Pancreas (tissue), 10 donors: ENCODE results near the gene ABHD8. TPM values are rescaled to one million over a fixed set of nuclear protein-coding genes. Genes with fewer than 3 reads are reported as not detected.
"Not testable (repeated sequence)": the region's sequence is repeated elsewhere in the genome, so short reads cannot be mapped to it uniquely, and the experiment has no call there.

Experiments used
- ATAC-seq, 4 donors: fragments of 200-7000 bp; cut with Tn5 transposase; one replicate each; pipeline versions ENCODE4 v1.8.0 to v1.9.1; 2020; ENCODE audit warnings: mild to moderate bottlenecking in 4 of 4, moderate library complexity in 4 of 4
- DNase-seq, 6 donors: peaks; one replicate each; pipeline ENCODE4 v3.0.0-alpha.2; 2020
- FAIRE-seq: peaks from 2 replicates; lab custom pipeline; 2012; peaks lifted over from hg19 to GRCh38; lab: Jason Lieb, UNC
- H3K27ac ChIP-seq, 4 donors: fragments of 200-600 bp; sonication (generic); 1 replicate in 3 of 4; 2 replicates in 1 of 4; pipeline versions ENCODE4 v1.5.0 to v1.8.0; 2020
- H3K27me3 ChIP-seq, 4 donors: fragments of 200-600 bp; one replicate each; pipeline ENCODE4 v1.8.0; 2021
- H3K36me3 ChIP-seq, 3 donors: fragments of 200-600 bp; sonication (generic) in 1 of 3; one replicate each; pipeline versions ENCODE4 v1.5.0 to v1.8.0; 2020 to 2021
- H3K4me1 ChIP-seq, 3 donors: fragments of 200-600 bp; one replicate each; pipeline ENCODE4 v1.8.0; 2021
- H3K4me3 ChIP-seq, 4 donors: fragments of 200-600 bp; sonication (generic) in 2 of 4; one replicate each; pipeline versions ENCODE4 v1.5.0 to v1.8.0; 2020 to 2021
- H3K9me3 ChIP-seq, 4 donors: fragments of 200-600 bp; one replicate each; pipeline ENCODE4 v1.8.0; 2021
- CTCF ChIP-seq, 4 donors: fragments of 200-600 bp; sonication (generic) in 3 of 4; IDR thresholded peaks; one replicate each; pipeline versions ENCODE4 v1.5.0 to v1.8.0; 2021; ENCODE audit warnings: antibody characterized with exemption in 4 of 4
- WGBS, 2 donors: extraction: QIAGEN DNeasy Blood & Tissue Kit; methylation state at CpG; one replicate each; pipeline ENCODE4 v1.1.7; 2013; 5-methylcytosine and 5-hydroxymethylcytosine counted together
- intact Hi-C, 3 donors: fragments of 100-400 bp; cut with DNase I; formaldehyde crosslinking; loops; one replicate each; pipeline versions ENCODE4 v1.11.1 to v1.14.2; 2022
- polyA plus RNA-seq, 2 donors: library from polyadenylated mRNA; stranded (reverse); fragments of 200-250 nt; gene quantifications; one replicate each; pipeline ENCODE4 v1.2.3, GENCODE V29; 2013
- total RNA-seq, 6 donors: library from RNA; stranded (reverse); fragmentation: NEBNext Ultra II Directional in 4 of 6; extraction: Animal tissue kit (Norgen Biotek cat#: 25700) in 4 of 6; gene quantifications; one replicate each; pipeline versions ENCODE4 v1.2.1 to v1.2.4, GENCODE V29; 2021 to 2023
- donor health status: healthy with polysubstance abuse.
- donor health status: DM: no; HTN: no; CAD: no; lungs with moderate emphysema.
- donor health status: DM: no; HTN: no; CAD: no.
- donor health status: control.
- donor health status: control.
- donor health status: Bipolar disorder and iron deficiency.
- donor health status: DM: yes; HTN: yes; CAD: no.
- donor health status: DM: no; HTN: no; CAD: no.
- donor health status: DM: no; HTN: no; CAD: no.
- donor health status: DM: yes; HTN: yes; CAD: no.

Gene ABHD8
- total and polyA plus RNA-seq, 8 donors: 5.2 to 8.6 (median 6.6) TPM

GRCh38 chr19:17300992-17301619 lies 2.1 kb downstream of the ABHD8 start:
- Histone ChIP-seq H3K4me1 (peaks cover 5 to 24% (median 9%) of the 10 kb centered on the region in 3 donors), H3K4me3 (no peak overlapping the region), H3K36me3 (no peaks in the 10 kb centered on the region), H3K9me3 (no peaks in the 10 kb centered on the region), H3K27me3 (no peaks in the 10 kb centered on the region), H3K27ac (no peak overlapping the region)
- FAIRE-seq: no peak
- no peak for TF ChIP-seq CTCF (IDR thresholded peaks at IDR 0.05)
- ATAC-seq: no peak
- DNase-seq: peak in 1 of 6 donors; percentile 85
- intact Hi-C loops: no loop called here
- WGBS, 2 donors: 95% methylated on average over 45 to 51 of the region's 51 CpGs

- FAIRE-seq: no peak
- DNase-seq: no peak
- 91 to 97% methylated on average over 6 of the region's 6 CpGs for WGBS, 2 donors
Measured at GRCh38 chr19:17296976-17297375, 6.2 kb downstream of the ABHD8 start.

GRCh38 chr19:17296273-17296672 lies 7.0 kb downstream of the ABHD8 start:
- TF ChIP-seq CTCF (IDR thresholded peaks at IDR 0.05): no peak
- Histone ChIP-seq H3K9me3 (no peaks in the 10 kb centered on the region), H3K27me3 (no peaks in the 10 kb centered on the region), H3K27ac (no peak overlapping the region), H3K4me1 (no peaks in the 10 kb centered on the region), H3K4me3 (no peak overlapping the region), H3K36me3 (no peaks in the 10 kb centered on the region)
- 65 to 76% methylated on average over 4 of the region's 4 CpGs for WGBS, 2 donors
- DNase-seq: no peak
- intact Hi-C loops: no loop called here
- FAIRE-seq: no peak
- no peak for ATAC-seq

More at GRCh38 chr19:17296976-17297375, 6.2 kb downstream of the ABHD8 start:
- TF ChIP-seq CTCF (IDR thresholded peaks at IDR 0.05): no peak
- Histone ChIP-seq H3K9me3 (no peaks in the 10 kb centered on the region), H3K4me3 (no peak overlapping the region), H3K36me3 (no peaks in the 10 kb centered on the region), H3K4me1 (no peaks in the 10 kb centered on the region), H3K27ac (no peak overlapping the region), H3K27me3 (no peaks in the 10 kb centered on the region)
- intact Hi-C loops: no loop called here
- ATAC-seq: no peak

- ATAC-seq, H3K27ac ChIP-seq, H3K4me1 ChIP-seq, H3K9me3 ChIP-seq, DNase-seq, intact Hi-C loops, H3K27me3 ChIP-seq, FAIRE-seq, H3K36me3 ChIP-seq, H3K4me3 ChIP-seq: not testable (repeated sequence)
- 95 to 98% methylated on average over 6 of the region's 6 CpGs for WGBS, 2 donors
Measured at GRCh38 chr19:17295551-17295950, 7.7 kb downstream of the ABHD8 start.

GRCh38 chr19:17294051-17294891 lies 9.0 kb downstream of the ABHD8 start:
- no peak overlapping the region for H3K4me3 ChIP-seq
- DNase-seq (peak in 2 of 6 donors; percentile 61 to 65), FAIRE-seq (no peak), ATAC-seq (peak in 1 of 4 donors; percentile 27)
- H3K27me3 ChIP-seq: no peaks in the 10 kb centered on the region
- intact Hi-C loops: no loop called here
- no peaks in the 10 kb centered on the region for H3K4me1 ChIP-seq
- no peaks in the 10 kb centered on the region for H3K9me3 ChIP-seq
- no peak overlapping the region for H3K27ac ChIP-seq
- whole genome bisulfite sequencing, 2 donors: 81 to 83% methylated on average over 48 of the region's 48 CpGs
- H3K36me3 ChIP-seq: no peaks in the 10 kb centered on the region
- TF ChIP-seq CTCF (IDR thresholded peaks at IDR 0.05): no peak
